Gastroesophageal sphincter (tissue), 3 donors: ENCODE results near the gene ASPM.

Experiments
- CTCF ChIP-seq, 4 experiments: fragments of 200-600 bp in 2 of 4; fragments of 450-650 bp in 2 of 4; sonication (generic) in 1 of 4; IDR thresholded peaks; one replicate each; pipeline ENCODE4 v1.5.1; 2017 to 2019; ENCODE audit warnings: antibody characterized with exemption in 4 of 4, mild to moderate bottlenecking in 2 of 4, moderate library complexity in 2 of 4
- EP300 ChIP-seq: sonication (generic); formaldehyde crosslinking; IDR thresholded peaks from one replicate; pipeline ENCODE4 v1.6.1; 2017; ENCODE audit warnings: antibody characterized with exemption, mild to moderate bottlenecking
- POLR2A ChIP-seq, 2 donors: fragments of 450-650 bp; IDR thresholded peaks; one replicate each; pipeline ENCODE4 v1.6.1; 2017; ENCODE audit warnings: antibody characterized with exemption in 2 of 2, mild to moderate bottlenecking in 2 of 2, moderate library complexity in 1 of 2
- POLR2AphosphoS5 ChIP-seq: sonication (generic); formaldehyde crosslinking; IDR thresholded peaks from one replicate; pipeline ENCODE4 v1.6.1; 2017; ENCODE audit warnings: antibody characterized with exemption

- TF ChIP-seq CTCF (IDR thresholded peaks at IDR 0.05): no peak
- TF ChIP-seq EP300: no peak
- no peak for TF ChIP-seq POLR2AphosphoS5
- no peak for TF ChIP-seq POLR2A (IDR thresholded peaks at IDR 0.05)
Observed at GRCh38 chr1:197076585-197076984, 69.9 kb downstream of the ASPM start.
